GM12801 (cell line): ENCODE results near the gene CA4.

ENCODE experiments used
- TF ChIP-seq, protein P1 (sequence below): IDR thresholded peaks from one replicate; pipeline ENCODE4 v1.5.1; 2011; ENCODE audit warnings: control low read depth; ENCODE audit not compliant: insufficient read length; ENCODE audit errors: extremely low read depth

The CA4 gene

GRCh38 chr17:60110586-60110985 lies 39.2 kb upstream of the CA4 start:
- TF ChIP-seq, protein P1, sequence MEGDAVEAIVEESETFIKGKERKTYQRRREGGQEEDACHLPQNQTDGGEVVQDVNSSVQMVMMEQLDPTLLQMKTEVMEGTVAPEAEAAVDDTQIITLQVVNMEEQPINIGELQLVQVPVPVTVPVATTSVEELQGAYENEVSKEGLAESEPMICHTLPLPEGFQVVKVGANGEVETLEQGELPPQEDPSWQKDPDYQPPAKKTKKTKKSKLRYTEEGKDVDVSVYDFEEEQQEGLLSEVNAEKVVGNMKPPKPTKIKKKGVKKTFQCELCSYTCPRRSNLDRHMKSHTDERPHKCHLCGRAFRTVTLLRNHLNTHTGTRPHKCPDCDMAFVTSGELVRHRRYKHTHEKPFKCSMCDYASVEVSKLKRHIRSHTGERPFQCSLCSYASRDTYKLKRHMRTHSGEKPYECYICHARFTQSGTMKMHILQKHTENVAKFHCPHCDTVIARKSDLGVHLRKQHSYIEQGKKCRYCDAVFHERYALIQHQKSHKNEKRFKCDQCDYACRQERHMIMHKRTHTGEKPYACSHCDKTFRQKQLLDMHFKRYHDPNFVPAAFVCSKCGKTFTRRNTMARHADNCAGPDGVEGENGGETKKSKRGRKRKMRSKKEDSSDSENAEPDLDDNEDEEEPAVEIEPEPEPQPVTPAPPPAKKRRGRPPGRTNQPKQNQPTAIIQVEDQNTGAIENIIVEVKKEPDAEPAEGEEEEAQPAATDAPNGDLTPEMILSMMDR: no peak

DNA sequence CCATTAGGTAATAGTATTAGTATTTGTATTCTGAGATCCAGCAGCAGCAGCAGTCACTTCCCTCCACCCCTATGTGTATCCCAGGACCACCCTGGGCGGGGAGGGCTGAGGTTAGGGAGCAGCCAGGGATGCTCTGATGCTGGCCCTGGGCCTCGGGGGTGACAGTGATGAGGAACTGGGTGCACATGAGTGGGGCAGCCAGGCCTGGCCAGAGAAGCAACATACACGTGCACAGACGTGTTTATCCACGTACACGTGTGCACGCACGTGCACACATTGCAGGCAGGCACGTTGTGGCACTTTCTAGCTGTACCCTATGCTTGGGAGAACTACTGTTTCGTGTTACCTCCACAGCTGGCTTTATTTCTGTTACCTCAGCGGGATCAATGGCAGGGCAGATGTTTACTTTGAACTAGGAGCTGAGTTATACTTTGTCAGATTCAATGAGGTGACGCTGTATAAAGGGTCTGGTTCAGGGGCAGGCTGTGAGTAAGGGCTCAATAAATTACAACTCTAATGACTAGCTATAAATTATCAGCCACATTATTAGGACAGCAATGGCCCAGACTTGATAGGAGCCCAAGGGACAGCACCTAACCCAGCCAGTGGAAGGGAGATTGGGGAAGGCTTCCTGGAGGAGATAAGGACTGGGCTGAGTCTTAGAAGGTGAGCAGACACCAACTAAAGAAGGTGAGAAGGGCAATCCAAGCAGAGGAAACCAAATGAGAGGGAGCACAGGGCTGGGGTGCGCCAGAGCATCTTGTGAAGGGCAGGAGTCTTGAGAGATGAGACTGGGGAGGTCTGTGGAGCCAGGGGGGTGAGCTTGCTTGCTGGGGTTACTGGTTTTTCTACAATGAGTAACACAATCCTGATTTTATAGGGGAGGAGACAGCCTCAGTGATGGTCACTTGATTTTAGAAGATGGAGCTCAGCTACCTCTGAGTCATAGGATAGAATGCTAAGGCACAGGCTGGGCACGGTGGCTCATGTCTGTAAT lies 22.4 kb upstream of the CA4 start:
- TF ChIP-seq, protein P1: no peak

DNA sequence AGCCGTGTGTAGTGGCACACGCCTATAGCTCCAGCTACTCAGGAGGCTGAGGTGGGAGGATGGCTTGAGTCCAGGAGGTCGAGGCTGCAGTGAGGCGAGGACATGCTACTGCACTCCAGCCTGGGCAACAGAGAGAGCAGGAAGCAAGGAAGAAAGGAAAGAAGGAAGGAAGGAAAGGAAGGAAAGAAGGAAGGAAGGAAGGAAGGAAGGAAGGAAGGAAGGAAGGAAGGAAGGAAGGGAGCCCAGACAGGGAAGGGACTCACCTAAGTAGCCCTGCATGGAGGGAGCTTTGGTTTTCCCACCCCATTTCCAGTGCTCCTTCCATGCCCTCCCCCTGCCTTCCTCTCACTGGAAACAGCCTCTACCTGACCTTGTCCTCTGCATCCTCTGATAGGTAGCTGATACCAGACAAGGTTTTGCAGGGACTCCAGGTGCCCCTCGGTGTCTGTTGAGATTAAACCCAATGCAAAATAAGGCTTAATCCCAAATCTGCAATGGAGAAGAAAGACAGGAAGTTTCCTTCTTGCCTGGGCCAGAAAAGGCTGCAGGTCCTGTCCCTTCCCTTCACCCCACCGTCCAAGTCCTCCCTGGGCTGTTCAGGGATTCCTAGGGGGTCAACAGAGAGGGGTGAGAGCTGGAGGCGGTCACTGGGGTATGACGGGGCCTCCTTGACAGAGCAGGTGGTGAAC lies 21.5 kb upstream of the CA4 start:
- TF ChIP-seq, protein P1: no peak

DNA sequence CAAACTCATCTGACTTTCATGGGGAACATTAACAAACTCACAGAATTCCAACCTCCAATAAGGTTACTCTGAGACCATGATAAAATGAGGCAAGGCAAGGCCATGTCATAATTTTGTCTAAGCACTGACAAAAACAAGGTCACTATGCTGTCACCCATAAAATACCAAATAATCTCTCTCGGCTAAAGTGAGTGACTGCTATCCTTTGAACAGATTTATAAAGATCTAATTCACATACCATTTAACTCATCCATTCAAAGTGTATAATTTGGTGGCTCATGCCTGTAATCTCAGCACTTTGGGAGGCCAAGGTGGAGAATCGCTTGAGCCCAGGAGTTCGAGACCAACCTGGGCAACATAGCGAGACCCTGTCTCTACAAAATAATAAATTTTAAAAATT lies 20.6 kb upstream of the CA4 start:
- TF ChIP-seq, protein P1: no peak

GRCh38 chr17:60130466-60130865 lies 19.3 kb upstream of the CA4 start:
- TF ChIP-seq, protein P1: no peak

DNA sequence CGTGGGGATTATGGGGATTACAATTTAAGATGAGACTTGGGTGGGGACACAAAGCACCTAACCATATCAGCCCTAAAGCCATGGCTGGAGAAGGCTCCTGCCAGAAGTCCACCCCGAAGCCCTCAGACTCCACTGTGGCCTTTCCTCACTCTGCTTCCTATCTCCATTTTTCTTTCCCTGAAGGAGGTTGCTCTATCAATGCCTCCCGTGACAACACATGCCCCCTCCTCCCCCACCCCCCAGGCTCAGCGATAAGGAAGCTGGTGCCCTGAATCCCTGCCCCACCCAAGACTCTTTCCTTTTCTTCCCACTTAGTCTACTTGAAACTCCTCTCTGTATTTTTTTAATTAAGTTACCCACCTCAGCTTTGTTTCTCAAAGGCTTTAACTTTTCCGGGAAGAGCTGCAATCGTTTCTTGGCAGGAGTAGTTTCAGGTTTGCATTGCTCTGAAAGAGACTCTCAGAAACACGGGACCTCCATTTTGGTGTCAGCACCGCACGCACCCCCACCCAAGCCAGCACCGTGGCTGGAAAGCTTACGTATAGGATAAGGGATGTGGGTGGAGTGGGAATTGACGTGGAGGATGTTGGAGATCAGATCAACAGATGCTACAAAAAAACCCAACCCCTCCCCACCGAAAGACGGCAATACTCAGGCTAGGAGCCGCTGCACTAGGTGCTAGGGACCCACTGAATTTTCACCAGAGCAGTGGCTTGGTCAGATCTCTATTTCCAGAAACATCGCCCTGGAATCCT lies 15.2 kb upstream of the CA4 start:
- TF ChIP-seq, protein P1: no peak
